NCI-H446 (cell line): ENCODE results near the gene ID4.

Experiments used
- DNase-seq, 2 experiments: peaks; one replicate each; lab custom pipeline; 2025; lab: John Stamatoyannopoulos, UW

The ID4 gene

GRCh38 chr6:19836799-19837510 lies at the start of gene ID4:
Gene ID4 (plus strand): TSS chr6:19837370. CDS start chr6:19837755, 385 bp downstream.
- DNase-seq, result peak in 1 of 2 experiments; percentile 52

- no peak for DNase-seq
Observed at GRCh38 chr6:19788686-19789085, 48.5 kb upstream of the ID4 start.

GRCh38 chr6:19789100-19789803 lies 47.9 kb upstream of the ID4 start:
- DNase-seq, result no peak

GRCh38 chr6:19791267-19791666 lies 45.9 kb upstream of the ID4 start:
- no peak for DNase-seq

DNA sequence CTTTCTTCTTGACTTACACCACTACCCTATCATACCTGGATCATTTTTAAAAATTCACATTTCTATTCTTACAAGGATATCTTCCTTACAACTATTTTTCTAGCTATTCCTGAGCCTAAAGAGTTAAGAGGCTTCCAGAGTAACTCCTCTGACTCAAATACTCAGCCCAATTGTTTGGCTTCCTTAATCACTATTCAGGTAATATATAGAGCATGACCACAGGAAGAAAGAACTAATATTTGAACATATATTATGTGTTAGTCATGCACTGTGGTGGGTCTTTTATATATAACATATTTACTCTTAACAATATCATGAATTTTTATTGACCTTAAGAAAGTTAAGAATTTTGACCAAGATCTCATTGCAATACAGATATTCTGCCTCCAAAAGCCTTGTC lies 42.0 kb upstream of the ID4 start:
- no peak for DNase-seq

DNA sequence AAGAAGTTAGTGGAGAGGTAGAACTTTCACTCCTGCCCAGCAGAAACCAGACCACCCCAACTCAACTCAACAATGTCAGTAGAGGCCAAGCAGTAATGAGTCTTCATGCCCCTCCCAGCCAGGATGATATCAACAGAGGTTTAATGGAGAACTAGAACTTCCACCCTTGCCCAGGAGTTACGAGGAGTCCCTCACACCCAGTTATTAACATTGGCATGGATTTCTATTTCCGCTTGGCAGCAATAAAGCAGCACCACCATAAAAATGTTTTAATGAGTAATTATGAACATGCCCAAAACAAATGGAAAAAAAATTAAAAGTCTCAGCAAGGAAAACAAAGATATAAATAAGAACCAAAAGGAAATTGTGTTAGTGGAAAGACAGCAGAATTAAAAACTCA lies 40.7 kb upstream of the ID4 start:
- no peak for DNase-seq

GRCh38 chr6:19798362-19798761 lies 38.8 kb upstream of the ID4 start:
- DNase-seq, result no peak

DNA sequence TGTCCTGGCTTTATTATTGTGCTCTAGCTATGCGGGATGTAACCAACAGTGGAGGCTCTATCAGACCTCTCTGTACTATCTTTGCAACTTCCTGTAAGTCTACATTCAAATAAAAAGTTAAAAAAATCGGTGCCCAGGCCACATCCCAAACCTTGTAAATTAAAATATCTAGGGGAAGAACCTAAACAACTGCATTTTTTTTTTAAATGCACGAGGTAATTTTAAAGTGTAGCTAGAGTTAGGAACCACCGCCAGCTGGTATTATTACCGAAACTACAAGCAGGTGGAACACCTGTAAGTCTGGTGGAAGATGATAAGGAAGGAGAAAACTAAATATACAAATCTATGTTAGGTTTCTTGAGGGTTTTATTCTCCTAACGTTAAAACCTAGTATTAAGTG lies 34.5 kb upstream of the ID4 start:
- no peak for DNase-seq

DNA sequence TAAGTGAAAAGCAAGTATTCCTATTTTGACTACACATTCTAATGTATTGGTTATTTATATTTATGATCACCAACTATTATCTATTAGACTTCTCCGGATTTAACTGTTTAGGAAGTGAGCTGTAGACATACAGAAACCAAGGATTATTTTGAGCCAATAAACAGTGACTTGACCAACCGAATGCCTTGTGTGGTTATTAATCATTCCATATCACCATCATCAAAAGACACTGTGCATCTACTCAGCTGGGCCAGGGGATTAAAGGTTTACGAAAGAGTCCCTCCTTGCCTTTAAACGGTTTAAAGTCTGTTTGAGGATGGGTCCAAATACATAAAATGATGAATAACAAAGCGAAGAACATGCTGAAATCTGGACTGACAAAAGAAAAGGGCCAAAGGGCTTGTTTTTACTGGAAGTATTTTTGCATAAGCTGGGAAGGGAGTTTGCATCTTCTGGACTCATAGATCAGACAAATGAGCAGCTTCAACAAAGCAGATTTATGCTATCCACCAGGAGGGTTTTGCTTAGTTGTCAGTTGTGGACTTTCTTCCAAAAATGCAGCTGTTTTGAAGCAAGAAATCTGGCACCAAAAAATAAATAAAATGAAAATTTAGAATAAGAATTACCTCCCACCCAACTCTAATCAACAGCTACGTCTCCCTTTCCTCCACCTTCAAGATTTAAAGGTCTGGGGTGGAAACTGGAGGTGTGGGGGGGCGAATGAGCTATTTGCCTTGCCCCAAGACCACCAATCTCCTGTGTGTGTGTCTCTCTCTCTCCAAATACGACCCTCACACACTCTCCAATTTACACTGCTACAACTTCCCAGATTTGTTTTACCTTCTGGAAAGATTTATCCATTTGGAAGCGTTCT lies 33.6 kb upstream of the ID4 start:
- DNase-seq, result peak in 1 of 2 experiments; percentile 24

- peak; percentile 94 to 95 for DNase-seq
Observed at GRCh38 chr6:19804205-19805128, 32.7 kb upstream of the ID4 start.

GRCh38 chr6:19805129-19805481 lies 32.1 kb upstream of the ID4 start:
- no peak for DNase-seq

DNA sequence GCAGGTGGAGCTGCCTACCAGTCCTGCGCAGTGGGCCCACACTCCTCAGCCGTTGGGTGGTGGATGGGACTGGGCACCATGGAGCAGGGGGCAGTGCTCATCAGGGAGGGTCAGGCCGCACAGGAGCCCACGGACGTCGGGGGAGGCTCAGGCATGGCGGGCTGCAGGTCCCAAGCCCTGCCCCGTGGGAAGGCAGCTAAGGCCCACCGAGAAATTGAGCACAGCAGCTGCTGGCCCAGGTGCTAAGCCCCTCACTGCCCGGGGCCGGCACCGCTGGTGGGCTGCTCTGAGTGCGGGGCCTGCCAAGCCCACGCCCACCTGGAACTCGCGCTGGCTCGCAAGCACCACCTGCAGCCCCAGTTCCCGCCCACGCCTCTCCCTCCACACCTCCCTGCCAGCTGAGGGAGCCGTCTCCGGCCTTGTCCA lies 30.2 kb upstream of the ID4 start:
- DNase-seq, result no peak

DNA sequence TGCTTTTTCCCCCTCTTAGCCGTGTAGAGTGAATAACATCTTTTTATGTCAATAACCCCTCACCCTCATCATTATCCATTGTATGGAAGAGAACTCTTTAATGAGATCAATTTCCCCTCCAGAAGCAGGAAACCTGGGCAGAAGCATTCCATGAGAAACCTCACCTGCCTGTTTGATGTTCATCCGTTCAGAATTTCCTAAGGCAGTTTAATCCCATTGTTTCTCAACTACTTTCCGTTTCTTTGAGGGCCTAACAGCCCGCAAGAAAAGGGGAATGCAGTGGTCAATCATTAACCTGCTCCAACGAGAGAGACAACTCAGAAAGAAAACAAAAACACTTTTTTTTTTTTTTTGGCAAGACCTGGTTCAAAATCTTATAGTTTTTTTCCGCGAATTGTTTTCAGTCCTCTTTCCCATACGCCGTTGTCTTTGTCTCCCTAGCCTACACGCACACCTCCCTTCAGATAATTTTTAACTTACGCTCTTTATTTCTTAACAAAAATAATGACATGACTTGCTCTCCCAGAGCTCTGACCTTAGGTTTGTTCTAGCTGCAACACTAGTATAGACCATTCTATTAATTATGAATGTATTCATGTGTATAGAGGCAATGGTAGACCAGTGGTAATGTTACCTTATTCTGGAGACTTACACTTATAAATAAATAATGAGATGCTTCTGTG lies 25.6 kb upstream of the ID4 start:
- DNase-seq, result no peak

DNA sequence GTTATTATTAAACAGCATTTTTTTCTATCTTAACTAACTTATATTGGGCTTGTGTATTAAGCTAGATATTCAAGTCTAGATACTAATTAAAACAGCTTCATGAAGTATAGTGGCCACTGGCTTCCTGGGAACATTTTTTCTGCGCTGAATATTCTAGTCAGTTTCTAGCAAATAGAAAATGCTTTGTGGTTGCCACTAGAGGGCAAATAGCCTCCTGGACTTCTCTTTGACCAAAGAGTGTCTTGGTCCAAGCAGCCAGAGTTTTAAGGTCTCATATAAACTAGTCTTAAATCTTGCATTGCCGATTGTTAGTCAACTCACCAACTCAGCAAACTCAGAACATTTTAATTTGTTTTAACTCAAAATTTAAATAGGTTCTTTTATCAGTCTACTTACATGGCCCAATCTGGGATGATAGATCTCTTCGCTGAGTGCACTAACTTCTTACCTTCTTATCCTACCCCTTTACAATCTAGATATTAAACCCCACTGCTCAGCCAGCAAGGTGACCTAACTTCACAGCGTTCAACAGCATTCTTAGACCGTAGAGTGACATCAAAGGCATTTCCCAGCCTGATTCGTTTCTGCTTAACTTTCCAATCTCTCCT lies 24.6 kb upstream of the ID4 start:
- DNase-seq, result no peak

- no peak for DNase-seq
Observed at GRCh38 chr6:19818805-19819204, 18.4 kb upstream of the ID4 start.

DNA sequence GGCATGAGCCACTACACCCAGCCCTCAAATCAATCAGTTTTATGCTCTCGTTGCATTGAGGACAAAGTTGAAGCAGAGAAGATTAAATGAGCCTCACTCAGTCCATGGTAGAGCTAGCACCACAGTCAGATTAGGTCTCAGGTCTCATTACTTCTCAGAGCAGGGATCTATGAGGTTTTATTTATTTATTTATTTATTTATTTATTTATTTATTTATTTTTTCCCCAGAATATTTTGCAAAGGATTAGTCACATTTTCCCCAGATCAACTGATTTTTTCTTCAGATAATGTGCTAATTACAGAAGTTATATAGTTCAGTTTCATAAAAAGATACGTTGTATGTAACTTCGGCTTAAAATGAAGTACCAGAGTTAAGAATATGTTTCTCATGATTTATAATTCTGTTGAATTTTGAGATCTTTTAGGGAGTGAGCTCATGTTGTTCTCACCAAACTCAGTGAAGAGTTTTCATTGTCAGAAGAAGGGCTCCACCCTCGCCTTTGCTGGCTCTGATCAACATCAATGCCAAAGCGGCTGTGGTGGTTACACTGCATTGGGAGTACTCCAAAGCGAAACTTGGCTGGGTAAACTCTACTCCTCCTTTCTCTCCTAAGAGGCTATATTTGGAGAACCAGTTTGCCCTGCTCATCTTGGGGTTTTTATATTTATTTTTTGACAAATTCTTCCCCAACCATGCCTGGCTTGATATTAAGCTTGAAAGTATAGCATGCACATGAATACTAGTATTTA lies 12.9 kb upstream of the ID4 start:
- DNase-seq, result no peak

- DNase-seq, result no peak
Observed at GRCh38 chr6:19827247-19827646, 9.9 kb upstream of the ID4 start.

DNA sequence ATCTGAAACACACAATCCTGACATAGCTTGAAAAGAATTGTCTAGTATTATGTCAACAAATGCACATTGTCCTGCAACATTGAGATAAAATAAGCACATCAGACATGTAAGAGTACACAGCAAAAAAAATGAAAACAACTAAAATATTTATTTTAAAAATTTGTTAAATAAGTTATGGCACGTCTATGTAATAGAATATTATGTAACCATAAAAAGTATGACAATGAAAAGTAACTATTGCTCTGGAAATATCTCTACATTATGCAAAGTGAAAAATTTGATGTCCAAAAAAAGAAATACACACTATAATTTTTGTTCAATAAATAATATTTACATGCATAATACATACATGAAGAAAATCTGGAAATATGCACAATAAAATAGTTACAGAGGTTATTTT lies 9.3 kb upstream of the ID4 start:
- DNase-seq, result no peak

DNA sequence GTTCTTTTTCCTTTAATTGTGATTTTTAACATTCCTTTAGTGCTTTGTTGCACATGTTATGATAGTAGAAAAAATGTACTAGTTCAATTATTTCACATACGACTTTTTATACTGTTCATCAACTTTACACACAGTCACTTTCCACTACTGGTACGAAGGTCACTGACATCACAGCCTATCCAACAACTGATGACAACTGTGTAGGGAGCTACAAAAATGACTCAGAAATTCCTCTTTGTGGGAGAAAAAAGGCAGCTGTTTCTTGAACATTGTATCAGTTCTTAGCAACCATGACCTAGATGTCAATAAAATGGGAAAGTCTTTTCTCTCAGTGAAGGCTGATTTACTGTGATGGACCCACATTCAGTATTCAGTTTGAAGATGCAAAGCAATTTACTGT lies 7.0 kb upstream of the ID4 start:
- DNase-seq, result no peak

- no peak for DNase-seq
Observed at GRCh38 chr6:19831358-19831757, 5.8 kb upstream of the ID4 start.
